Sigmoid colon (tissue), 4 donors: ENCODE results near the gene PLPP1.

Experiments
- EP300 ChIP-seq, 4 donors: sonication (generic); formaldehyde crosslinking; IDR thresholded peaks; one replicate each; pipeline ENCODE4 v1.6.1; 2017; ENCODE audit warnings: antibody characterized with exemption in 4 of 4
- POLR2A ChIP-seq, 2 donors: fragments of 450-650 bp; IDR thresholded peaks; one replicate each; pipeline ENCODE4 v1.6.1; 2016; ENCODE audit warnings: antibody characterized with exemption in 2 of 2, mild to moderate bottlenecking in 2 of 2, moderate library complexity in 2 of 2
- POLR2AphosphoS5 ChIP-seq, 4 donors: sonication (generic); formaldehyde crosslinking; IDR thresholded peaks; one replicate each; pipeline ENCODE4 v1.6.1; 2017; ENCODE audit warnings: antibody characterized with exemption in 4 of 4
- TF ChIP-seq, protein P1 (sequence below), 4 experiments: fragments of 450-650 bp in 3 of 4; fragments of 200-600 bp in 1 of 4; IDR thresholded peaks; one replicate each; pipeline ENCODE4 v1.5.1; 2016 to 2019; ENCODE audit warnings: antibody characterized with exemption in 4 of 4, mild to moderate bottlenecking in 3 of 4, moderate library complexity in 2 of 4

GRCh38 chr5:55454282-55454681, 80.5 kb downstream of the PLPP1 start:
- TF ChIP-seq POLR2A (IDR thresholded peaks at IDR 0.05) (no peak), POLR2AphosphoS5 (IDR thresholded peaks at IDR 0.05) (no peak), EP300 (IDR thresholded peaks at IDR 0.05) (no peak)
- TF ChIP-seq, protein P1, sequence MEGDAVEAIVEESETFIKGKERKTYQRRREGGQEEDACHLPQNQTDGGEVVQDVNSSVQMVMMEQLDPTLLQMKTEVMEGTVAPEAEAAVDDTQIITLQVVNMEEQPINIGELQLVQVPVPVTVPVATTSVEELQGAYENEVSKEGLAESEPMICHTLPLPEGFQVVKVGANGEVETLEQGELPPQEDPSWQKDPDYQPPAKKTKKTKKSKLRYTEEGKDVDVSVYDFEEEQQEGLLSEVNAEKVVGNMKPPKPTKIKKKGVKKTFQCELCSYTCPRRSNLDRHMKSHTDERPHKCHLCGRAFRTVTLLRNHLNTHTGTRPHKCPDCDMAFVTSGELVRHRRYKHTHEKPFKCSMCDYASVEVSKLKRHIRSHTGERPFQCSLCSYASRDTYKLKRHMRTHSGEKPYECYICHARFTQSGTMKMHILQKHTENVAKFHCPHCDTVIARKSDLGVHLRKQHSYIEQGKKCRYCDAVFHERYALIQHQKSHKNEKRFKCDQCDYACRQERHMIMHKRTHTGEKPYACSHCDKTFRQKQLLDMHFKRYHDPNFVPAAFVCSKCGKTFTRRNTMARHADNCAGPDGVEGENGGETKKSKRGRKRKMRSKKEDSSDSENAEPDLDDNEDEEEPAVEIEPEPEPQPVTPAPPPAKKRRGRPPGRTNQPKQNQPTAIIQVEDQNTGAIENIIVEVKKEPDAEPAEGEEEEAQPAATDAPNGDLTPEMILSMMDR (IDR thresholded peaks at IDR 0.05) = no peak
